Pancreas (tissue), 10 donors: Measurements from ENCODE around the gene FGL2. TPM values are rescaled to one million over a fixed set of nuclear protein-coding genes. Genes with fewer than 3 reads are reported as not detected.

Experiments
- ATAC-seq, 4 donors: fragments of 200-7000 bp; cut with Tn5 transposase; one replicate each; pipeline versions ENCODE4 v1.8.0 to v1.9.1; 2020; ENCODE audit warnings: mild to moderate bottlenecking in 4 of 4, moderate library complexity in 4 of 4
- DNase-seq, 6 donors: peaks; one replicate each; pipeline ENCODE4 v3.0.0-alpha.2; 2020
- FAIRE-seq: peaks from 2 replicates; lab custom pipeline; 2012; peaks lifted over from hg19 to GRCh38; lab: Jason Lieb, UNC
- H3K27ac ChIP-seq, 4 donors: fragments of 200-600 bp; sonication (generic); 1 replicate in 3 of 4; 2 replicates in 1 of 4; pipeline versions ENCODE4 v1.5.0 to v1.8.0; 2020
- H3K27me3 ChIP-seq, 4 donors: fragments of 200-600 bp; one replicate each; pipeline ENCODE4 v1.8.0; 2021
- H3K36me3 ChIP-seq, 3 donors: fragments of 200-600 bp; sonication (generic) in 1 of 3; one replicate each; pipeline versions ENCODE4 v1.5.0 to v1.8.0; 2020 to 2021
- H3K4me1 ChIP-seq, 3 donors: fragments of 200-600 bp; one replicate each; pipeline ENCODE4 v1.8.0; 2021
- H3K4me3 ChIP-seq, 4 donors: fragments of 200-600 bp; sonication (generic) in 2 of 4; one replicate each; pipeline versions ENCODE4 v1.5.0 to v1.8.0; 2020 to 2021
- H3K9me3 ChIP-seq, 4 donors: fragments of 200-600 bp; one replicate each; pipeline ENCODE4 v1.8.0; 2021
- WGBS, 2 donors: extraction: QIAGEN DNeasy Blood & Tissue Kit; methylation state at CpG; one replicate each; pipeline ENCODE4 v1.1.7; 2013; 5-methylcytosine and 5-hydroxymethylcytosine counted together
- intact Hi-C, 3 donors: fragments of 100-400 bp; cut with DNase I; formaldehyde crosslinking; loops; one replicate each; pipeline versions ENCODE4 v1.11.1 to v1.14.2; 2022
- polyA plus RNA-seq, 2 donors: library from polyadenylated mRNA; stranded (reverse); fragments of 200-250 nt; gene quantifications; one replicate each; pipeline ENCODE4 v1.2.3, GENCODE V29; 2013
- total RNA-seq, 6 donors: library from RNA; stranded (reverse); fragmentation: NEBNext Ultra II Directional in 4 of 6; extraction: Animal tissue kit (Norgen Biotek cat#: 25700) in 4 of 6; gene quantifications; one replicate each; pipeline versions ENCODE4 v1.2.1 to v1.2.4, GENCODE V29; 2021 to 2023
- TF ChIP-seq, protein P1 (sequence below), 4 donors: fragments of 200-600 bp; sonication (generic) in 3 of 4; IDR thresholded peaks; one replicate each; pipeline versions ENCODE4 v1.5.0 to v1.8.0; 2021; ENCODE audit warnings: antibody characterized with exemption in 4 of 4
- donor health status: healthy with polysubstance abuse.
- donor health status: DM: no; HTN: no; CAD: no; lungs with moderate emphysema.
- donor health status: DM: no; HTN: no; CAD: no.
- donor health status: control.
- donor health status: control.
- donor health status: Bipolar disorder and iron deficiency.
- donor health status: DM: yes; HTN: yes; CAD: no.
- donor health status: DM: no; HTN: no; CAD: no.
- donor health status: DM: no; HTN: no; CAD: no.
- donor health status: DM: yes; HTN: yes; CAD: no.

The FGL2 gene
- total RNA-seq (10 to 100 TPM in 1 of 6 donors, 1 to 10 TPM in 5; 1.3 to 11.8 (median 4.2) TPM), polyA plus RNA-seq (1 to 10 TPM in 1 of 2 donors, under 1 TPM in 1; 0.68 to 2.4 TPM)

DNA sequence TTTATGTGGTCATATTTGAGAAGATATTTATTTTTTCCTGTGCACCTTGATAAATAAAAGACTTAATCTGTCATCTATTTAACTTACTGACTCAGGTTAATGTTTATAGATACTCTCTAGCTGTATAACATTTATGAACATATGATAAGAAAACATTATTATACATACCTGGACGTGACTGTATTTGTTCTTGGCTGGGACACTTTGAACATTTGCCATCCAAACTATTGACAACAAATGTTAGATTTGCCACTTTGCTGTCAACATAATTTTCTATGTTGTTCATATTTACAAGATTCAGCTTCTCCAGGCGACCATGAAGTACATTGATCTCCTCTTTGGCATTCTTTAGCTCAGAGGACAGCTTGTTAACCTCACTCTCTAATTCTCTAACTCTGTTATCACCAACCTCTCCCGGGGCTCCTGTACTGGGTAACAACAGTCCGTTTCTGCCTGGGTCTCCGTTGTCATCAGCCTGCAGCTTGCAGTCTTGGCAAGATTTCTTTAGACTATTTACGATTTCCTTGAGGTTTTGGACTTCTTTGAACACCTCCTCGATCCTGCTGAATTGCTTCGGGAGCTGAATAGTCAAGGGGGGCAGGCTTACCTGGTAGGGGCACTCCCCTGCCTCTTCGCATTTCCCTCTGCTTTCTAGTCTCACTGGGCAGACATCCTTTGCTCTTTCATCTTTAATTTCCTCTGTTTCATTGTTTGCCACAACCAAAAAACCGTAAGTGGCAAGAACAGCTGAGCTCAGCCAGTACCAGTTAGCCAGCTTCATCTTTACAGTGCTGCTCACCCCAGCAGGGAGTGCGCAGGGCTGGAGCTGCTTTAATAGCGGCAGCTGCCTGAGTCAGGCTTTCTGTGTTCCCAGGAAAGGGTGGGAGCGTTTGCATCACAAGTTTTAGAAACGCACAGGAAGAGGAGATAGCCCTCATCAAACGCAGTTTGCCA is at the start of gene FGL2:
FGL2 (minus strand) TSS at position 807 of the 954 bp plus-strand sequence; CDS start at position 781, 26 bp downstream.
- intact Hi-C loops = no loop called here
- Histone ChIP-seq H3K36me3 (no peaks in the 10 kb centered on the region), H3K27me3 (no peaks in the 10 kb centered on the region), H3K4me1 (peaks cover 4 to 8% (median 5%) of the 10 kb centered on the region in 3 donors), H3K27ac (peak within 1 kb of the TSS in 1 of 4 donors; percentile 34), H3K9me3 (no peaks in the 10 kb centered on the region), H3K4me3 (peak within 1 kb of the TSS in 3 of 4 donors; percentile 22 to 31 (median 23))
- ATAC-seq = peak; percentile 55 to 90 (median 86)
- TF ChIP-seq, protein P1, sequence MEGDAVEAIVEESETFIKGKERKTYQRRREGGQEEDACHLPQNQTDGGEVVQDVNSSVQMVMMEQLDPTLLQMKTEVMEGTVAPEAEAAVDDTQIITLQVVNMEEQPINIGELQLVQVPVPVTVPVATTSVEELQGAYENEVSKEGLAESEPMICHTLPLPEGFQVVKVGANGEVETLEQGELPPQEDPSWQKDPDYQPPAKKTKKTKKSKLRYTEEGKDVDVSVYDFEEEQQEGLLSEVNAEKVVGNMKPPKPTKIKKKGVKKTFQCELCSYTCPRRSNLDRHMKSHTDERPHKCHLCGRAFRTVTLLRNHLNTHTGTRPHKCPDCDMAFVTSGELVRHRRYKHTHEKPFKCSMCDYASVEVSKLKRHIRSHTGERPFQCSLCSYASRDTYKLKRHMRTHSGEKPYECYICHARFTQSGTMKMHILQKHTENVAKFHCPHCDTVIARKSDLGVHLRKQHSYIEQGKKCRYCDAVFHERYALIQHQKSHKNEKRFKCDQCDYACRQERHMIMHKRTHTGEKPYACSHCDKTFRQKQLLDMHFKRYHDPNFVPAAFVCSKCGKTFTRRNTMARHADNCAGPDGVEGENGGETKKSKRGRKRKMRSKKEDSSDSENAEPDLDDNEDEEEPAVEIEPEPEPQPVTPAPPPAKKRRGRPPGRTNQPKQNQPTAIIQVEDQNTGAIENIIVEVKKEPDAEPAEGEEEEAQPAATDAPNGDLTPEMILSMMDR (IDR thresholded peaks at IDR 0.05) = no peak
- peak; percentile 54 for FAIRE-seq
- peak in 1 of 6 donors; percentile 54 for DNase-seq
- 9 to 11% methylated on average over 15 of the region's 15 CpGs for WGBS, 2 donors

- peaks cover 0 to 7% (median 0%) of the 10 kb centered on the region in 3 donors for H3K4me1 ChIP-seq
- no peak for FAIRE-seq
- DNase-seq = no peak
- intact Hi-C loops = no loop called here
- WGBS, 2 donors = 51 to 57% methylated on average over 3 of the region's 3 CpGs
- TF ChIP-seq, protein P1 (IDR thresholded peaks at IDR 0.05) = no peak
- no peaks in the 10 kb centered on the region for H3K9me3 ChIP-seq
- no peak for ATAC-seq
- no peak overlapping the region for H3K27ac ChIP-seq
- H3K36me3 ChIP-seq = no peaks in the 10 kb centered on the region
- H3K27me3 ChIP-seq = no peaks in the 10 kb centered on the region
- no peak overlapping the region for H3K4me3 ChIP-seq
Measured at GRCh38 chr7:77248154-77248553, 48.5 kb upstream of the FGL2 start.

- DNase-seq (peak; percentile 63 to 88 (median 81)), FAIRE-seq (no peak), ATAC-seq (peak; percentile 87 to 93 (median 92))
- no peaks in the 10 kb centered on the region for H3K27me3 ChIP-seq
- intact Hi-C loops = no loop called here
- H3K4me1 ChIP-seq = peaks cover 0 to 7% (median 0%) of the 10 kb centered on the region in 3 donors
- H3K36me3 ChIP-seq = no peaks in the 10 kb centered on the region
- no peak overlapping the region for H3K4me3 ChIP-seq
- WGBS, 2 donors = 33 to 34% methylated on average over 3 of the region's 3 CpGs
- H3K27ac ChIP-seq = no peak overlapping the region
- no peaks in the 10 kb centered on the region for H3K9me3 ChIP-seq
- TF ChIP-seq, protein P1 (IDR thresholded peaks at IDR 0.05) = peak; percentile 57 to 78 (median 67)
Measured at GRCh38 chr7:77247206-77247850, 47.7 kb upstream of the FGL2 start.

GRCh38 chr7:77246026-77246640 is 46.5 kb upstream of the FGL2 start:
- H3K27ac ChIP-seq = no peak overlapping the region
- no peak for FAIRE-seq

More at GRCh38 chr7:77246026-77246640, 46.5 kb upstream of the FGL2 start:
- intact Hi-C loops = no loop called here
- peak in 2 of 4 donors; percentile 28 to 38 for ATAC-seq
- Histone ChIP-seq H3K36me3 (no peaks in the 10 kb centered on the region), H3K9me3 (no peaks in the 10 kb centered on the region), H3K27me3 (no peaks in the 10 kb centered on the region), H3K4me1 (peaks cover 0 to 7% (median 0%) of the 10 kb centered on the region in 3 donors), H3K4me3 (no peak overlapping the region)
- no peak for DNase-seq
- 78 to 79% methylated on average over 5 of the region's 5 CpGs for WGBS, 2 donors
- TF ChIP-seq, protein P1 (IDR thresholded peaks at IDR 0.05) = no peak
